Measurements from ENCODE around the gene FUBP3.
"Not testable (repeated sequence)": the region's sequence is repeated elsewhere in the genome, so short reads cannot be mapped to it uniquely, and the experiment has no call there.

Gene FUBP3

DNA sequence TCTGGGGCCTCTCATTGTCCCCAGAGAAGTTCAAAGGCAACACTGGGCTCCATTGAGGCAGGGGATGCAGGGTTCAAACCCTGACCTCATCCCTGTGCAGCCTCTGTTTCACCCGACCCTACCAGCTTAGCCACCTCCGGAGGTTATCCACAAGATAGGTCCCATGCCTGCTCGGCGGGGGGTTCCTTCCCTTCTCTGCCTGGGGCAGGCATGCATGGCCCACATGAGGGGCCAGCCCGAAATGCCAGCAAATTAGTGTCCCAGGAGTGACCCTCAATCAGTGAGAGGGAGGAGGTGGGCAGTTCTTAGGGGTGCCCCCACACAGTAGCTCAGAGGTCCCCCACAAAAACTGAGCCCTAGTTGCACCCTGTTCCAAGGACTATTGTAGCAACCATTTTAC lies 24.8 kb upstream of the FUBP3 start:
- intact Hi-C loops (cut with DNase I): no loop called here
- no peak for DNase-seq

DNA sequence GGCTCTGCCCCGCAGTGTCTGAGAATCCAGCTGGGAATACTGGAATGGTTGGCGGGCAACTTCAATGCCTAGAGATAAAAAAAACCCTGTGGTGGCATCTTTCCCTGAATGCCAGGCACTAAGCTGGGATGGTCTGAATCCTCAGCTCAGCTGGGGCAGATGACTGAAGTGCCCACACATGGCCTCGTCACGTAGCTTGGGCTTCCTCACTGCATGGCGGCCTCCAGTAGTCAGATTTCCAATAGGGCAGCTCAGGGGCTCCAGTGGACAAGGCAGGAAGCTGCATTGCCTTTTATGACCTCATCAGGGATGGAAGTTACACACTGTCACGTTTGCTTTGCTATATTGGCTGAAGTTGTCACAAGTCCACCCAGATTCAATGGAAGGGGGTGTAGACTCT lies 24.3 kb upstream of the FUBP3 start:
- intact Hi-C loops (cut with DNase I): no loop called here
- DNase-seq: no peak

- intact Hi-C loops (cut with DNase I): no loop called here
- no peak for DNase-seq
These were observed 23.4 kb upstream of the FUBP3 start for GRCh38 chr9:130555968-130556367.

DNA sequence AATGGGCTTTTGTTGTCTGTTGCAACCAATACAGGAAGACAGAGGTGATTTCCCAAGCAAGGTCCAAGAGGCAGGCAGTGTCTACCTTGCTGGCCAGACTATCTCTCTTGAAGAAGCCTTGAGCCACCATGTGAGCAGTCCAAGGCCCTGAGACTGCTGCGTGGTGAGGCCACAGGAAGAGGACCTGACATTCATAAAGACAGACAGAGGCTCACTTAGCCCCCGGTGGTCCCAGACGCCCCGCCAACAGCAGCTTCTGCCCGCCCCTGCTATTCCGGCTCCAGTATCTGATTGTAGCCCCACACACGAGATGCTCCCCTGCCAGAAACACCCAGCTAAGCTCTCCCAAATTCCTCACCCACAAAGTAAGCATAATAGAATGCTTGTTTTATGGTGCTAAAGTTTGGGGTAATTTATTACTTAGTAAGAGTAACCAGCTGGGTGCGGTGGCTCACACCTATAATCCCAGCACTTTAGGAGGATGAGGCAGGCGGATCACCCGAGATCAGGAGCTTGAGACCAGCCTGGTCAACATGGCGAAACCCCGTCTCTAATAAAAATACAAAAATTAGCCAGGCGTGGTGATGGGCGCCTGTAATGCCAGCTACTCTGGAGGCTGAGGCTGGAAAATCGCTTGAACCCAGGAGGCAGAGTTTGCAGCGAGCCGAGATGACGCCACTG lies 22.8 kb upstream of the FUBP3 start:
- intact Hi-C loops (cut with DNase I): no loop called here

GRCh38 chr9:130557077-130557468 lies 22.3 kb upstream of the FUBP3 start:
- no peak for DNase-seq
- intact Hi-C loops (cut with DNase I): no loop called here

More for the DNA sequence above, 22.8 kb upstream of the FUBP3 start:
- DNase-seq: no peak

- intact Hi-C loops (cut with DNase I): no loop called here
- DNase-seq: no peak
These were observed 18.3 kb upstream of the FUBP3 start for GRCh38 chr9:130561056-130561455.

DNA sequence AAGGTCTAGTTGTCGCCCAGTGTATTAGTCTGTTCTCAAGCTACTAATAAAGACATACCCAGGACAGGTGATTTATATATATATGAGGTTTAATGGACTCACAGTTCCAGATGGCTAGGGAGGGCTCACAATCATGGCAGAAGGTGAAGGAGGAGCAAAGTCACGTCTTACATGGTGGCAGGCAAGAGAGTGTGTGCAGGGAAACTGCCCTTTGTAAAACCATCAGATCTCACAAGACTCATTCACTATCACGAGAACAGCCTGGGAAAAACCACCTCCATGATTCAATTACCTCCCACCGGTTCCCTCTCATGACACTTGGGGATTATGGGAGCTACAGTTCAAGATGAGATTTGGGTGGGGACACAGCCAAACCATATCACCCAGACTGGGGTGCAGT lies 16.9 kb upstream of the FUBP3 start:
- DNase-seq; intact Hi-C loops (cut with DNase I): not testable (repeated sequence)

DNA sequence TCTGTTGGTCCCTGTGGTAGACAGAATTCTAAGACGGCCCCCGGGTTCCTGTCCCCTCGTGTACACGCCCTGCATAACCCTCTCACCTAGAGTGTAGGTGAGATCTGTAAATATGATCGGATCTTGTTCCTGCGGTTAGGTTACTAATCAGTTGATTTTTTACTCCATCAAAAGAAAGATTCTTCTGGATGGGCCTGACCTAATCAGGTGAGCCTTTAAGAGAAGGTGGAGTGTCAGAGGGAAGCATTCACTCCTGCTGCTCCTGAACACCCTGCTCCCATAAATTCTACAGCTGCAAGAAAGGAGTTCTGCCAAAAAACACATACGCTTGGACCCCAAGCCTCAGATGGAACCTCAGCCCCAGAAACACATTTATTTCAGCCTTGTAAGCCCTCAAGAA lies 15.6 kb upstream of the FUBP3 start:
- intact Hi-C loops (cut with DNase I): no loop called here
- no peak for DNase-seq

- intact Hi-C loops (cut with DNase I): no loop called here
- no peak for DNase-seq
These were observed 13.6 kb upstream of the FUBP3 start for GRCh38 chr9:130565792-130566191.

GRCh38 chr9:130570208-130570607 lies 9.2 kb upstream of the FUBP3 start:
- intact Hi-C loops (cut with DNase I): no loop called here
- no peak for DNase-seq

- no peak for DNase-seq
- intact Hi-C loops (cut with DNase I): loop anchor here (5.0 kb wide), 1 partner anchor 117 kb away; the partner anchor contains the start of gene EXOSC2
These were observed 3.9 kb upstream of the FUBP3 start for GRCh38 chr9:130575514-130575913.

DNA sequence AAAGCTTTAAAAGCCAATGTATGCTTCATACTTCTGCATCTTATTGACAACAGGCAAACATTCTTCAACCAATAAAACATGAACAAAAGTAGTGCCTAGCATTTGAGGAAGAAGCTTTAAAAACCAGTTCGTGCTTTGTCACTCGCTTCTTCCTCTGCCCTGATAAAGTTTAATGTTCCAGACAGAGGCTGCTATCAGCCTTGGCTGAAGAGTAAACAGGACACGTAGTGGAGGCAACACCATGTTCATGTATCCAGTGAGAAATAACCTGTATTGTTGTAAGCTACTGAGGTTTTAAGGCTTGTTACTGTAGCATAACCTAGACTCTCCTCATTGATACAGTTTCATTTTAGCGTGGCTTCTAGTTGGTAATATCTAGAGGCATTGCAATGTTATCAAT lies 3.2 kb upstream of the FUBP3 start:
- DNase-seq: no peak
- intact Hi-C loops (cut with DNase I): loop anchor here (5.0 kb wide), 1 partner anchor 116 kb away; the partner anchor contains the start of gene EXOSC2

- peak in 3 of 42 donors; percentile 19 to 47 (median 37) for DNase-seq
- intact Hi-C loops (cut with DNase I): loop anchor here (5.0 kb wide), 1 partner anchor 112 kb away; the partner anchor contains the start of gene EXOSC2
These were observed 524 bp downstream of the FUBP3 start for GRCh38 chr9:130579738-130580463.

GRCh38 chr9:130581766-130582165 lies 2.4 kb downstream of the FUBP3 start:
- DNase-seq: no peak
- intact Hi-C loops (cut with DNase I): no loop called here

DNA sequence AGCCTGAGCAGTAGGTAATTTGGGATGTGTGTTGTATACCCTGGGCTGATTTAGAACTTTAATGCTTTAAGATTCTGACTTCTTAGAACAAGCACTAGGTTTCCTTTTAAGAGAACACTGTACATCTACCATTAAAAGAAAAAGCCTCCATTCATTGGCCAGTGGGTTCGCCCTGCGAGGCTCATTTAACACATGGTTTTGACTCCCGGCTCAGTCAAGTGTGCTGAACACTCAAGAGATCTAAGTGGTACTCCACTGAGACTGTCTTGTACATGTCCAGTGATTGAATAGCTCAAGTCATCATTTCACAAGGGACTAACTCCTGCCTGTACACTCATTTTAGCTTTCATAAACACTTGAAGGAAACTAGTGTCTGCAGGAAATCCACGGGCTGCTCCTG lies 3.9 kb downstream of the FUBP3 start:
- no peak for DNase-seq
- intact Hi-C loops (cut with DNase I): no loop called here

DNA sequence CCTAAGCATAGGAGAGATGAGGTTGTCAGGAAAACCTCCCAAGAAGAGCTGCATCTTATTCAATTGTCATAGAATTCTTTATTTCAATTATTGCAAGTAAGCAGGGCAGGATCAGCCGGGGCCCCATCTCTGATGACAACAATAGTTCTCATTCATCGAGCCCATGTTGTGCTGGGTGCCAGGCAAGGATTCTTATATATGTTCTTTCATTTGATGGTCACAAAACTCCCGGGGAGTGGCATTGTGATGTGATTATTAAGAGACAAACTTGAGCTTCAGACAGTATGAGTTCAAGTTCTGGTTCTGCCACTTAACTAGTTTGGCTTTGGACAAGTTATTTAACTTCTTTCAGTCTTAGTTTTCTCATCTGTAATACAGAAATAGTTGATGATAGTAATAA lies 8.5 kb downstream of the FUBP3 start:
- intact Hi-C loops (cut with DNase I): no loop called here
- peak in 5 of 42 donors; percentile 12 to 38 (median 17) for DNase-seq

DNA sequence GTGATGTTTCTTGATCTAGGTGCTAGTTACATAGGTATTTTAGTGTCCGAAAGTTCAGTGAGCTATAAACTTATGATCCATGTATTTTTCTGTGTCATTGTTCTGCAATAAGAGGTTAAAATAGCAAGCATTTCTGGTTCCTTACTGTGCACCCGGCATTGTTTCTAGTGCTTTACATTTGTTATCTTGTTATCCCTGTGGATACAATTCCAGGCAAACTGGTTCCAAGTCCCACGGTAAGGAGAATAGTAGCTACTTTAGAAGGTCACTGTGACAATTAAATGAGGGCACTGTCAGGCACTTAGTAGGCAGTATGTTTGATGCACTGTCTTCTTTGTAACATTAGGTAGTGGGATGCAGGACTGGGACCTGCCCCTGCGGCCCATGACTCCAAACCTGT lies 9.0 kb downstream of the FUBP3 start:
- DNase-seq: no peak
- intact Hi-C loops (cut with DNase I): no loop called here

GRCh38 chr9:130589754-130590153 lies 10.4 kb downstream of the FUBP3 start:
- DNase-seq: no peak
- intact Hi-C loops (cut with DNase I): no loop called here

DNA sequence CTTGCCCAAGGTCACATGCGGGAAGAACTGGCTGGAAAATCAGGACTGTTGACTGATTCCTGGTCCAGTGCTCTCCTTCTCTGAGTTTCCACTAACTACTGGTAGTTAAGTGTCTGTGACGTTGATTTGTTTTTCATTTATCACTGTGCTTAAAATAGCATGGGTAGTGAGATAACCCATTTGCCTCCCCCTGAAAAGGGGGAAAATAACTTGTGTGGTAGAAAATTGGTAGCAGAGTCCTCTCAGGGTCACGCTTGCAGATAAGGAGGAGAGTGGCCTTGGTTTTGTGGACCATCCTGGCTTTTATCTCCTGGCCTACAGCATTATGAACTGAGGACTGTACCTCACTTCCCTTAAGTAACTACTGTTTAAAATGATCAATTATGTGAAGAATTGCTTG lies 10.9 kb downstream of the FUBP3 start:
- DNase-seq: no peak

DNA sequence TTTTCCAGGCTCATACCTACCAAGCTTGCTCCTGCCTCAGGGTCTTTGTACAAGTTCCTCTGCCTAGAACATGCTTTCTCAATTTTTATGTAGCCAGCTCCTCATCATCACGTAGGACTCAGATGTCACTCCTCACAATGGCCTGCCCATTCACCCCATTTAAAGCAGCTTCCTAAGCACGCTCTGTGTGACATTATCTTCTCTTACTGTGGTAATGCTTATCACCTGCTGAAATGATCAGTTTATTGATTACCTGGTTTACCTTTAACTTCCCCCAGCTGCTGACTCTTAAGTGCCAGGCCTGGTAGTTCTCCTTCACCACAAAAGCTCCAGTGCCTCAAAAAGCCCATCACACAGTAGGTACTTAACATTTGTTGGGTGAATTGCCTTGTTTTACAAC lies 13.6 kb downstream of the FUBP3 start:
- DNase-seq: no peak
- intact Hi-C loops (cut with DNase I): no loop called here

More for the DNA sequence above, 10.9 kb downstream of the FUBP3 start:
- intact Hi-C loops (cut with DNase I): no loop called here

DNA sequence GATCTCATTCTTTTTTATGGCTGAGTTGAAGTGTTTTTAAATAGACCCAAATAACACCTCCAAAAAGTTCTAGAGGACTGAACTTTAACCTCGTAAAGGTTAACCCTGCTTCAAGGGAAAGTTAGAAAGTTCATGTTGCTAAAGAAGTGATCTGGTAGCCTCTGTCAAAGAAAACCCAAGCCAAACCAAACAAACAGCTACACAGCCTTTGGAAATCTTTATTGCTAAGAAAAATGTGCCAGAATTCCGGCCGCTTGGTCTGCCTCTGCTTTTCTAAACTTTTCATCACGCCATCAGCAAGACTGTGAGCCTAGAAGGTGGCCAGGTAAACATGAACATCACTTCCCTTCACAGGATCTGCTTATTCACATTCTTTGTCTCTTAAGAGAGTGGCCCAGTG lies 17.9 kb downstream of the FUBP3 start:
- intact Hi-C loops (cut with DNase I): no loop called here
- DNase-seq: no peak

All from head of caudate nucleus (tissue), 42 donors.